ENCODE measurements around the gene FSTL4. TPM values are rescaled to one million over a fixed set of nuclear protein-coding genes. Genes with fewer than 3 reads are reported as not detected.

Gene FSTL4
- total RNA-seq, 4 donors from 2014 or later, result 0.41 TPM; not detected in 3

DNA sequence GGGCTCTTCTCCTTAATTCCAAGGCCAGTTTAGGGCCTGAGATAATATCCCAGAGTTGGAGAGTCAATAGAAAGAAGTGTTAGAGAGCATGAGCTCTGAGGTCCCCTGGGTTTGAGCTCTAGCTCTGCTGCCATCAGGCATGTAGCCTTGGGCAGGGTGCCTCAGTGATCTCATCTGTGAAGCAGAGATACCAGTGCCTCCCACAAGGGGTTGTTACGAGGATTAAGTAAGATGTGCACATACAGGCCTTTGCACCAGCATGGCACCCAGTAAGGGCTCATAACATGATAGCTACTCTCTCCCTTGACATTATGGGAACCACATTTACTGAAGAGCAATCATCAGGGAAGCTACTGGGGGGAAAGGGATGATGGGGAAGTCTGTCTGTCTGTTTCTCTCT lies 294.8 kb downstream of the FSTL4 start:
- TF ChIP-seq, protein P1, sequence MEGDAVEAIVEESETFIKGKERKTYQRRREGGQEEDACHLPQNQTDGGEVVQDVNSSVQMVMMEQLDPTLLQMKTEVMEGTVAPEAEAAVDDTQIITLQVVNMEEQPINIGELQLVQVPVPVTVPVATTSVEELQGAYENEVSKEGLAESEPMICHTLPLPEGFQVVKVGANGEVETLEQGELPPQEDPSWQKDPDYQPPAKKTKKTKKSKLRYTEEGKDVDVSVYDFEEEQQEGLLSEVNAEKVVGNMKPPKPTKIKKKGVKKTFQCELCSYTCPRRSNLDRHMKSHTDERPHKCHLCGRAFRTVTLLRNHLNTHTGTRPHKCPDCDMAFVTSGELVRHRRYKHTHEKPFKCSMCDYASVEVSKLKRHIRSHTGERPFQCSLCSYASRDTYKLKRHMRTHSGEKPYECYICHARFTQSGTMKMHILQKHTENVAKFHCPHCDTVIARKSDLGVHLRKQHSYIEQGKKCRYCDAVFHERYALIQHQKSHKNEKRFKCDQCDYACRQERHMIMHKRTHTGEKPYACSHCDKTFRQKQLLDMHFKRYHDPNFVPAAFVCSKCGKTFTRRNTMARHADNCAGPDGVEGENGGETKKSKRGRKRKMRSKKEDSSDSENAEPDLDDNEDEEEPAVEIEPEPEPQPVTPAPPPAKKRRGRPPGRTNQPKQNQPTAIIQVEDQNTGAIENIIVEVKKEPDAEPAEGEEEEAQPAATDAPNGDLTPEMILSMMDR (IDR thresholded peaks at IDR 0.05), result no peak
- TF ChIP-seq POLR2A (IDR thresholded peaks at IDR 0.05), result no peak
- no peaks in the 10 kb centered on the region for H3K4me1 ChIP-seq
- H3K27ac ChIP-seq, result no peak overlapping the region
- H3K27me3 ChIP-seq, result no peaks in the 10 kb centered on the region
- no peak overlapping the region for H3K4me3 ChIP-seq
- DNase-seq, result no peak
- H3K9me3 ChIP-seq, result no peaks in the 10 kb centered on the region
- no peaks in the 10 kb centered on the region for H3K36me3 ChIP-seq
- intact Hi-C loops (cut with DNase I; ENCODE audit: low total_unique reads), result no loop called here

DNA sequence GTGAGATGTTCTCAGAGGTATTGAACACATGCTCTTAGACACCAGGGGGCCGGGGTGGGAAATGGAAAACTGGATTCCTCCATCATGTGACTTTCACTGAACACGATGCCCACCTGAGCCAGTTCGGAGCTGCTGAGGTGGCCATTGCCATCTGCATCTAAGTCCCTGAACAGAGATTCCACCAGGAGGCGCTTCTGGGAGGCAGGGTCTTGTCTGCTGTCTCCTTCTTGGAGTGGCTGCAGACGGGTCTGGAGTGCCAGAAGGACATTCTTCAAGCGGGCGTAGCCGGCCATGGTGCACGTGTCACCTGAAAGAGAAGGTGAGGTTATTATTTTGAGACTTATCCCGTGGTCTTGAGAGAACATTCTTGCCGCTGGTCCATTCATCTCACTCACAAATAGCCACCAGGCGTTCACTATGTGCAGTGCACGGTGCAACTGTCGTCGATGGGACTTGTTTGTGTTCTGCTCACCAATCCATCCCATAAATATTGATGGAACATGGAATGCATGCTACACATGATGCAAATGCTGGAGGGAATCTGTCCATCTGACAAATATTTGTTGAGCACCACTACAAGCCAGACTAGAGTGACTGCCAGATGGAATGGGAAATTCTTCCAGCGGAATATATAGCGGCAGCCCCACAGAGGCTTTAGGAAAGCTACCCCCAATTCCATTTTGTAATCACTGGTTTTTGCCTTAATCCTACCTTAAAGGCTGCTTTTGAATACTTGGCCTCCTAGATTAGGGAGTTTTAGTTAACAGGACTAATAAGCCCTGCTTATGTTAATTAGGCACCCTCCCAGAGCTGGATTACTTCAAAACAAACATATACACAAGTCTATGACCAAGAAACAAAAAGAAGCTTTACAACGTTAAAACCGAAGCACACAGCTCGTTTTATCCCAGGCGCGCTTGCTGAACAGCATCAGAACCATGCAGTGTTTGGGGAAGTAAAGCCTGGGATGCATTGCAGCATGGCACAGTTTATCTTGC lies 295.7 kb downstream of the FSTL4 start:
- H3K9me3 ChIP-seq, result no peaks in the 10 kb centered on the region
- no peak overlapping the region for H3K4me3 ChIP-seq
- H3K27me3 ChIP-seq, result no peaks in the 10 kb centered on the region
- no peaks in the 10 kb centered on the region for H3K4me1 ChIP-seq
- no peak overlapping the region for H3K27ac ChIP-seq
- intact Hi-C loops (cut with DNase I; ENCODE audit: low total_unique reads), result no loop called here
- no peak for TF ChIP-seq POLR2A (IDR thresholded peaks at IDR 0.05)
- TF ChIP-seq, protein P1 (IDR thresholded peaks at IDR 0.05), result no peak
- no peaks in the 10 kb centered on the region for H3K36me3 ChIP-seq
- DNase-seq, result no peak

DNA sequence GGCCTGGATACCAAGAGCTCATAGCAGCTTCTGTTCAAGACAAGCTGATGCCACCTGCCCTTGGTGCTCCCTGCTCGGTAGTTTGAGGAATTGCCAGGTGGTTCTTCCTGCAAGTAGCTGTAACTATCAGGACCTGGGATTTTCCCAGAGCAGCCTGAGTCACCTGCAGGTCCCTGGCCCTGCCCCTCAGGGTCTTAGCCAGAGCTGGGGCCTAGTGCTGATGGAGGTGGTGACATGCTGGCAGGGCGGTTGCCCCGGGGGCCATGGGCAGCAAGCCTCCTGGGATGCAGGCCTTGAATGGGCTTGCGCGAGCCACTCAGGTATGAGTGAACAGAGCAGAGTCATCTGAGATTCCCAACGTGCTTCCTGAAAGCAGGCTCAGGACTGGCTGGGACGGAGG lies 298.3 kb downstream of the FSTL4 start:
- Histone ChIP-seq H3K27ac (no peak overlapping the region), H3K4me1 (no peaks in the 10 kb centered on the region), H3K9me3 (no peaks in the 10 kb centered on the region), H3K4me3 (no peak overlapping the region), H3K27me3 (no peaks in the 10 kb centered on the region), H3K36me3 (no peaks in the 10 kb centered on the region)
- intact Hi-C loops (cut with DNase I; ENCODE audit: low total_unique reads), result no loop called here
- DNase-seq, result no peak
- TF ChIP-seq POLR2A (IDR thresholded peaks at IDR 0.05), result no peak
- TF ChIP-seq, protein P1 (IDR thresholded peaks at IDR 0.05), result no peak

DNA sequence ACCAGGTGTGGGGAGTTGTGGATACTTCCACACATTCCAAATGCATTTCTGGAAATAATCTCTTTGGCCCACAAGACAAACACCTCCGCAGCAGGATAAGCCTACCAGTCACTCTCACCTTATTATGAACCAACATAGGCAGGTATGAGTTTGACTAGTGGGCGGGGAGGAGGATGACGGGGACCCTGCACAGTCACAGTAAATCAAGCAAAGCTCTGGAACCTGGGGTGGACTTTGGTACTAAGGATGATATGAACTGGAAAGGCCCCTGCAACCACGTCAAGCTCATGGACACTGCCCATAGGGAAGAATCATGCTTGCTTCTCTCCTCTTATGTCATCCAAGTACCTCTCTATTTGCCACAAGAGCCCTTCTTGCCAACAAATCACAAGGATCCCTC lies 301.2 kb downstream of the FSTL4 start:
- no peaks in the 10 kb centered on the region for H3K36me3 ChIP-seq
- no peak overlapping the region for H3K4me3 ChIP-seq
- TF ChIP-seq, protein P1 (IDR thresholded peaks at IDR 0.05), result no peak
- TF ChIP-seq POLR2A (IDR thresholded peaks at IDR 0.05), result no peak
- no peak for DNase-seq
- no peaks in the 10 kb centered on the region for H3K9me3 ChIP-seq
- no peak overlapping the region for H3K27ac ChIP-seq
- no peaks in the 10 kb centered on the region for H3K27me3 ChIP-seq
- H3K4me1 ChIP-seq, result no peaks in the 10 kb centered on the region
- intact Hi-C loops (cut with DNase I; ENCODE audit: low total_unique reads), result no loop called here

DNA sequence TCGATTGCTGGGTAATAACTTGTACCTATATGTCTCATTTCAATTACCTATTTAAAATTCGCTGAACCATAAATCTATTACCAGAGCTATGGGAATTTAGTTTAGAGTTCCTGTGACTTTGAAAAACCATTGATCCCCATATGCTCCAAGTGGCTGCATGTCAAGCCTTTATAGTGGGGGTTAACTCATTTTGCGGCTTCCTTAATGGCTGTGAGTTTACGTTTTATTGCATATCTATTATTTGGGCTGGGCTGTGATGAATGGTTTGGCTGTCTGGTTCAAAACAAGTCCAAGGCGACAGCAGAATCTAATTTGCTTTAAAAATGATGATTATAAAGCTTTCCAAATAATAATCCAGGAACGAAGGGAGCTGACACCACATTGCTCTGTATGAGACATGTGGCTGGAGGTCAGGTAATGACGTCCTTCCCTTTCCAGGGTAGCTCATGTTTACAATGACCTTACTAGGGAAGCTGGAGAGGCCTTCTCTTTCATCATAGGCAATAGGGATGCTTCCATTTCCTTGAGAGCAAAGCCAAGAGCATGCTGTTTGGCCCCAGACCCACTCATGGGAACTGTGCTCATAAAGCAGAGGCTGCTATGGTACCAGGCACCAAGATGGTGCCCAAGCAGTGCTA lies 302.2 kb downstream of the FSTL4 start:
- DNase-seq, result no peak
- intact Hi-C loops (cut with DNase I; ENCODE audit: low total_unique reads), result no loop called here

More for the DNA sequence above, 302.2 kb downstream of the FSTL4 start:
- Histone ChIP-seq H3K36me3 (no peaks in the 10 kb centered on the region), H3K27me3 (no peaks in the 10 kb centered on the region), H3K4me3 (no peak overlapping the region), H3K4me1 (no peaks in the 10 kb centered on the region), H3K27ac (no peak overlapping the region), H3K9me3 (no peaks in the 10 kb centered on the region)
- TF ChIP-seq, protein P1 (IDR thresholded peaks at IDR 0.05), result no peak
- TF ChIP-seq POLR2A (IDR thresholded peaks at IDR 0.05), result no peak

Data from uterus (tissue), 4 donors.